HepG2 (cell line): ENCODE results near the gene FAHD1. TPM values are rescaled to one million over a fixed set of nuclear protein-coding genes. Genes with fewer than 3 reads are reported as not detected.

ENCODE experiments used
- ATAC-seq: fragments of 200-7000 bp; cut with Tn5 transposase; 3 replicates; pipeline ENCODE4 v1.9.1; 2020; ENCODE audit warnings: mild to moderate bottlenecking, moderate library complexity
- BruUV-seq: library from RNA; stranded (reverse); fragments of 400-500 nt; replicated peaks from 2 replicates; lab custom pipeline; 2021; lab: Mats Ljungman, UMichigan
- CTCF ChIA-PET: fragments of 300-600 bp; formaldehyde crosslinking; extraction: SDS; loops from one replicate; lab custom pipeline; 2021; ENCODE audit warnings: low total read pairs, inconsistent platforms, low intra/inter-chr PET ratio; lab: Yijun Ruan, JAX
- POLR2A ChIA-PET: fragments of 350-600 bp; sonication (Branson Sonifier 250); formaldehyde crosslinking; loops from one replicate; lab custom pipeline; 2020; ENCODE audit warnings: antibody characterized with exemption, inconsistent platforms; lab: Yijun Ruan, JAX
- DNase-seq: peaks from one replicate; pipeline ENCODE4 v3.0.0-alpha.2; 2015; ENCODE audit warnings: low spot score
- FAIRE-seq: peaks from 3 replicates; lab custom pipeline; 2011; peaks lifted over from hg19 to GRCh38; lab: Jason Lieb, UNC
- H2AFZ ChIP-seq: one replicate; pipeline ENCODE4 v1.6.1; 2011; ENCODE audit warnings: low read length, inconsistent platforms
- H3K27ac ChIP-seq: fragments of 300-600 bp; 3 replicates; pipeline ENCODE4 v1.8.0; 2011; ENCODE audit warnings: mixed run types, mild to moderate bottlenecking, mixed read lengths, low read length, inconsistent platforms; ENCODE audit not compliant: insufficient read depth; ENCODE audit errors: extremely low read length
- H3K27me3 ChIP-seq, 2 experiments: fragments of 200-600 bp in 1 of 2; 2 replicates in 1 of 2; 3 replicates in 1 of 2; pipeline versions ENCODE4 v1.6.0 to v1.8.0; 2011; ENCODE audit warnings: low read length in 2 of 2, mild to moderate bottlenecking in 2 of 2, moderate library complexity in 2 of 2, inconsistent platforms in 1 of 2; ENCODE audit not compliant: insufficient read depth in 2 of 2, control insufficient read depth in 1 of 2
- H3K36me3 ChIP-seq, 2 experiments: fragments of 200-600 bp in 1 of 2; replicated peaks in 1 of 2; 2 replicates in 1 of 2; 3 replicates in 1 of 2; pipeline versions ENCODE4 v1.5.1 to v1.8.0; 2011; ENCODE audit warnings: low read length in 2 of 2, inconsistent platforms in 1 of 2; ENCODE audit not compliant: insufficient read depth in 2 of 2, control insufficient read depth in 1 of 2
- H3K4me1 ChIP-seq: 2 replicates; pipeline ENCODE4 v1.5.1; 2012; ENCODE audit warnings: low read length, inconsistent platforms; ENCODE audit not compliant: insufficient read depth
- H3K4me2 ChIP-seq: 2 replicates; pipeline ENCODE4 v1.6.0; 2011; ENCODE audit warnings: low read depth, low read length, inconsistent platforms
- H3K4me3 ChIP-seq, 3 experiments: fragments of 200-600 bp in 1 of 3; sonication (generic), shearing (Covaris generic) in 1 of 3; replicated peaks in 1 of 3; 2 replicates each; pipeline ENCODE4 v1.5.1; 2011 to 2016; ENCODE audit warnings: low read length in 3 of 3, inconsistent platforms in 2 of 3, low read depth in 2 of 3, mild to moderate bottlenecking in 2 of 3, control low read depth in 1 of 3, mixed read lengths in 1 of 3; ENCODE audit not compliant: insufficient read depth in 1 of 3
- H3K79me2 ChIP-seq: one replicate; pipeline ENCODE4 v1.6.1; 2011; ENCODE audit warnings: low read length, inconsistent platforms; ENCODE audit not compliant: insufficient read depth
- H3K9ac ChIP-seq: 2 replicates; pipeline ENCODE4 v1.6.0; 2011; ENCODE audit warnings: mild to moderate bottlenecking, low read depth, low read length, inconsistent platforms; ENCODE audit not compliant: insufficient read depth
- H3K9me3 ChIP-seq: 2 replicates; pipeline ENCODE4 v1.5.1; 2012; ENCODE audit warnings: mild to moderate bottlenecking, low read length
- H4K20me1 ChIP-seq: 2 replicates; pipeline ENCODE4 v1.6.0; 2011; ENCODE audit warnings: inconsistent platforms, mild to moderate bottlenecking, low read length, moderate library complexity; ENCODE audit not compliant: insufficient read depth
- DBP ChIP-seq: sonication (generic); formaldehyde crosslinking; IDR thresholded peaks from 2 replicates; pipeline ENCODE4 v1.4.0; 2020; ENCODE audit warnings: missing genetic modification reagents; ENCODE audit errors: not compliant biosample characterization
- MLXIP ChIP-seq: sonication (generic); formaldehyde crosslinking; IDR thresholded peaks from 2 replicates; pipeline ENCODE4 v1.9.0; 2021; ENCODE audit warnings: missing genetic modification reagents, borderline replicate concordance
- PAX8 ChIP-seq: sonication (generic); formaldehyde crosslinking; IDR thresholded peaks from 2 replicates; pipeline ENCODE4 v1.8.0; 2022; ENCODE audit warnings: mild to moderate bottlenecking, missing genetic modification reagents, borderline replicate concordance
- PRDM4 ChIP-seq: sonication (generic); formaldehyde crosslinking; IDR thresholded peaks from 2 replicates; pipeline ENCODE4 v1.9.0; 2021; ENCODE audit warnings: missing genetic modification reagents, borderline replicate concordance
- RARG ChIP-seq: sonication (generic); formaldehyde crosslinking; IDR thresholded peaks from 2 replicates; pipeline ENCODE4 v1.4.0; 2020; ENCODE audit warnings: low read depth, mild to moderate bottlenecking, missing genetic modification reagents
- ZNF329 ChIP-seq: sonication (generic); formaldehyde crosslinking; IDR thresholded peaks from 2 replicates; pipeline ENCODE4 v1.9.0; 2021; ENCODE audit warnings: low read depth, mild to moderate bottlenecking, missing genetic modification reagents
- WGBS: methylation state at CpG from one replicate; pipeline ENCODE4 v1.1.6; 2017; ENCODE audit warnings: low lambda C conversion rate; 5-methylcytosine and 5-hydroxymethylcytosine counted together
- in situ Hi-C: cut with HindIII; loops from 2 replicates; pipeline ENCODE4 v1.10.0; 2017; ENCODE audit warnings: low pct_unique_long_range_greater_than_20kb; ENCODE audit not compliant: extremely low pct_ligation_motif_present
- intact Hi-C: fragments of 100-400 bp; cut with micrococcal nuclease; formaldehyde crosslinking; loops from one replicate; pipeline ENCODE4 v1.10.0; 2022; ENCODE audit not compliant: unreplicated experiment
- polyA plus RNA-seq, 8 experiments: library from polyadenylated mRNA; depleted of rRNA in 3 of 8; stranded (reverse) in 7 of 8; unstranded in 1 of 8; fragments of >200 nt; fragmentation: Illumina TruSeq in 4 of 8; extraction: Trizol in 4 of 8; gene quantifications; 2 replicates each; pipeline versions ENCODE4 v1.2.1 to v1.2.3, GENCODE V29; 2011 to 2016; ENCODE audit warnings: low read depth in 4 of 8, missing spikeins in 1 of 8, mixed read lengths in 1 of 8; ENCODE audit not compliant: insufficient read depth in 1 of 8
- total RNA-seq, 5 experiments: library from RNA; depleted of rRNA; stranded (reverse); fragments of >200 nt; fragmentation: Illumina TruSeq; extraction: Trizol; gene quantifications; 2 replicates each; pipeline ENCODE4 v1.2.3, GENCODE V29; 2016; ENCODE audit warnings: low read depth in 1 of 5

Gene FAHD1
- total and polyA plus RNA-seq, 2 of the 13 experiments (the other 11 are each of a cell fraction or from before 2014, with no cell fraction given): 39.0 to 45.3 TPM

GRCh38 chr16:1861730-1862129, 34.7 kb downstream of the FAHD1 start:
- H2AFZ ChIP-seq: no peak overlapping the region
- BruUV-seq: no TSS peak
- peaks cover 1 to 11% of the 10 kb centered on the region in 2 experiments; a peak in 2 of 5 replicates for H3K27me3 ChIP-seq
- no peak overlapping the region for H3K4me2 ChIP-seq
- H3K9me3 ChIP-seq: no peaks in the 10 kb centered on the region
- intact Hi-C loops (loop anchor here (2.0 kb wide), 1 partner anchor 71 kb away; no protein-coding TSS in a partner anchor), in situ Hi-C loops (loop anchor here (5.0 kb wide), 1 partner anchor 61 kb away; no protein-coding TSS in a partner anchor)
- H3K4me1 ChIP-seq: peaks cover 23% of the 10 kb centered on the region
- no peak overlapping the region for H3K27ac ChIP-seq
- H3K36me3 ChIP-seq: no peaks in the 10 kb centered on the region
- H3K9ac ChIP-seq: no peak overlapping the region
- WGBS: 48% methylated on average over 5 of the region's 5 CpGs
- no peak for DNase-seq
- TF ChIP-seq ZNF329 (CRISPR knock-in tag) (no peak), DBP (CRISPR knock-in tag) (no peak), PAX8 (CRISPR knock-in tag) (no peak), MLXIP (CRISPR knock-in tag) (no peak), RARG (no peak), PRDM4 (CRISPR knock-in tag) (no peak)
- TF ChIP-seq, all 625 proteins: peak for 0
- H3K4me3 ChIP-seq: no peak overlapping the region
- H3K79me2 ChIP-seq: no peaks in the 10 kb centered on the region
- FAIRE-seq (no peak), ATAC-seq (no peak)
- ChIA-PET POLR2A (no interaction called here), CTCF (no interaction called here)
- no peaks in the 10 kb centered on the region for H4K20me1 ChIP-seq
